HG03521 (cell line): ENCODE results near the gene KIAA1217.

ENCODE experiments used
- ATAC-seq: cut with Tn5 transposase; IDR thresholded peaks from one replicate; pipeline ENCODE4 v1.9.1; 2021; ENCODE audit warnings: mild to moderate bottlenecking, moderate library complexity; ENCODE audit not compliant: unreplicated experiment

The KIAA1217 gene

DNA sequence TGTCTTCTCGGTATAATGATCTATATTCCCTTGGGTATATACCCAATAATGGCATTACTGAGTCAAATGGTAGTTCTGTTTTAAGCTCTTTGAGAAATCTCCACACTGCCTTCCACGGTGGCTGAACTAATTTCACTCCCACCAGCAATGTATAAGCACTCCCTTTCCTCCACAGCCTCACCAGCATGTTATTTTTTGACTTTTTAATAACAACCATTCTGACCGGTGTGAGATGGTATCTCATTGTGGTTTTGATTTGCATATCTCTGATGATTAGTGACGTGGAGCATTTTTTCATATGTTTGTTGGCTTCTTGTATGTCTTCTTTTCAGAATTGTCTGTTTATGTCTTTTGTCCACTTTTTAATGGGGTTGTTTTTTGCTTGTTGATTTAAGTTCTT lies 33.6 kb downstream of the KIAA1217 start:
- ATAC-seq, result no peak

DNA sequence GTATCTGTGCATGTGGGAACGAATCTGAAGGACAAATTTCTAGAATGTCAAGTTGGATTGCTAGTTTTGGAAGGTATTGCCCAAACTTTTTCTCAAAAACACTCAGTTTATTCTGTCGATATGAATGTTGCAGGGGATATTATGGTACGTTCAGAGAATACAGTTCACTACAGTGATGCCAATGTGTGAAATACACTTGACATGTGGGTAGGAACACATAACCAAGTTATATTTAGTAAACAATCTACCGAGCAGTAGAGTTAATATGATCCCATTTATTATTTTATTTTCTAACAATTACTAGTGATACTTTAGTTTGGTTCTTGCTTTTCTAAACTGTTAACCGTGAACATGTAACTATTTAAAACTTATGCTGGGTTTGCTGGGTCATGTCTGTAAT lies 37.4 kb downstream of the KIAA1217 start:
- no peak for ATAC-seq

DNA sequence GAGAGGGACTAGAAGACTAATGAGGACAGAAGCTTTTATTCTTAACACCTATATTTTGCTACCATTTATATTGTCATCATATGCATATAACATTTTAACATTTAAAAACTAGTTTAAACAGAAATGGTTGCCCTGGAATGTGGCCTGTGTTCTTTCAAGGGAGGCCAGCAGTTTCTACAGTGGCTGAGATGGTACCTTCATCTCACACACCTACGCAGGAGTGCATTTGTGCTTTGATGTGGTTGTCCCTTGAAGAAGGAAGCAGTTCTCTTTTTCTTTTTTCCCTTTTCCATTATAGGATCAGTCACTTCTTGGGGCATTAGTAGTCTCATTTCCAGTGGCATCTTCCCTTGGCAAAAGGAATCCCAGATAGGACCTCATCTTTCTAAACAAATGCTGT lies 38.9 kb downstream of the KIAA1217 start:
- ATAC-seq, result no peak

DNA sequence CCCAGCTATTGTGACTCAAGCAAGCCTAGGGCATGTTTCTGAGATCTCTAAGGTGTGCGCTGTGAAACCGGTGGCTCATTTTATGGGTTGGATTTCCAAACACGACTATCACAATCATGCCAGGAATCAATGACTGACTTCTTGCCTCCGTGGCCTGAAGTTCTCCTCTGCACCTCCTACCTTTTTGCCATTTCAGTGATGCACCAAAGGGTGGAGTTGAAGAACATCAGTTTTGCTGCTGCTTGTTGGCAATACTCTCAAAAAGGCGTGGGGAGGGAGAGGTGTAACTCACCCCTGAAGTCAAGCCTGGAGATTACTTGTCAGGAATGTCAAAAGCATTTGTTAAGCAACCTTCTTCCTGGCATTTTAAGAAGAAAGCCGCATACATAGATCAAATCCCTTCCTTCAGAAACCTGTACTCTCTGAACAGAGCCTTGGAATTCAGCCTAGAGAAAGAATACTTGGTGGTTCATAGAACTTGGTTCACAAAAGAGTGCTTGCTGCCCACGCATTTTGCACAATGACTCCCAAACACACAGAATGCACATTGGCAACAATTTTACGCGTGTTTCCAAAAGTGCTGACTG lies 41.0 kb downstream of the KIAA1217 start:
- ATAC-seq, result no peak

DNA sequence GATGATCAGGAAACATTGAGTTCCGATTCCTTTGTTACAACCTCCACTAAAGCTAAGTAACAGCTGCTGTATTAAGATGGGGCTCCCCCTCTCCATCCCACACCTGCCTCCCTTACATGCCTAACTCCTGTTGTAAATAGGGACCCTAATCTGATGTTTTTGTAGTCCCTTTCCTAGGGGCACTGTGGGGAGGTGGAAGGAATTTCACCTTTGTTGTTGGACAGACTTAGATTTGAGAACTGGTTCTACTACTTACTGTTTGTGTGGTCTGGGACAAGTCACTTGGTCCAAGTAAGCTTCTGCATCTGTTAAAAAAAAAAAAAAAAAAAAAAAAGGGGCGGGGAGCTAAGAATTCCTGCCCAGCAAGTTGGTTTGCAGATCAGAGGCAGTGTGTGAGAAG lies 42.6 kb downstream of the KIAA1217 start:
- no peak for ATAC-seq

DNA sequence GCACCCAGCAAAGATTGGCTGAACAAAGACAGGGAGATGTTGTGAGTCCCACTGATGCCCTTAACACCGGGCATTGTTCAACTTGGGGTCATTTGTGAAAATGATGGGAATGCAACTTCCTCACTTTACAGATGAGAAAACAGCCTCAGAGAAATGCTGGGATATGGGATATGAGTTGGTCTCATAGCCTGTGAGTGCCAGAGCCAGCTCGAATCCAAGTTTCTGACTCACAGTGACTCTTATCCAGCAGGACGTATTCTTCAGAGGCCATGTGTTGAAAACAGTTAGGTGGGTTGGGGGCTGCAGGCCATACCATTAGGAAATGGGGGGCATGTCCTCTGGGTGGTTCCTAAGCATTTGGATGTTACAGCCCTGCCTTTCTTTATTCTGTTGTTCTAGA lies 45.2 kb downstream of the KIAA1217 start:
- ATAC-seq, result no peak

DNA sequence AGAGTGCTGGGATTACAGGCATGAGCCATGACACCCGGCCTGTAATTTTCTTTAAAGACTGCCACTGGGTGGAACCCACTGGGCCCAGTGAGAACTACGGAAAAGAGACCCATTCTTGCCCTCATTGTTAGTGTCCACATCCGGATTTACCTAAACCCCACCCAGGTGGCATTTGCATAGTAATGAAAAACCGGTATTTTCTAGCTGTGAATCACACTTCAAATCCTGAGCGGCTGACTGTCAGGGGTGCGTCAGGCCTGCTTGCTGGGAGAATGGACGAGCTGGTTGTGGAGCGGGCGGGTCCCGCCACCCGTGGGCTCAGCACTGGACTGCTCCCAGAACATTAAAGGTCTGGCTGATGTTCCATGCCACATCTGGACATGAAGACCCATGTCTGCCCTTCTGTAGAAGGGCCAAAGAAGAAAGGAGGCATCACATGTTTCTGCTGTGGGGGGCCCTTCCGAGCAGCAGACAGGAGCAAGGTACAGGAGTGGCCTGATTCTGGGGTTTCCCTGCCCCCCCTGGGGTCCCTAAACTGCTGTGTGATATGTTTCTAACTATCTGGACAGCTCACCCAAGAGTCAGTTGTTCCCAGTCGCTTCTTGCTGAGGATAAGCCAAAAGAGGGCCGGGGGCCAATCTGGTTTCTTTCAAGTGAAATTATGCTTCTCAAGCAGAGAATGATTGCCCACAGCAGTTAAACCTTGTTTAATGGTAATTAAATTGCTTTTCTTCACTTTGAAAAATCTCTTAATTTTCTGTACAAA lies 46.4 kb downstream of the KIAA1217 start:
- no peak for ATAC-seq

DNA sequence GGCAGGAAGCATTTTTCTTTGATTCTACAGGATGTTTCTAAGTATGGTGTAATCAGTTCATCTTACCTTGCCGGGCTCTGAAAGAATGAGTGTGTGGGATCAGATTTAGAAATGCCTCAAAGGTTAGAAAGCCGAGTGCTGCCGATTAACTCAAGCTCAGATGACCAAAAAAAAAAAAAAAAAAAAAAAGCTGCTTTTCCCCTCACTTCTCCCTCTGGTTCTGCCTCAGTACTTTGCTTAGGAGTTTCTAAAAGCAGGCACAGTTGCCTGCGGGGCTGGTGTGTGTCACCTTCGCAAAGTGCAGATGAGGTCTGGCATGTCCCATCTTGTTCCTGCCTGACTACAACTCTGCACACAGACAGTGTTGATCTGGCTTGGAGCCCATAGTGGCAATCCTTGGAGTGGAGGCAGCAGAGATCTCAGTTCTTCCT lies 47.0 kb downstream of the KIAA1217 start:
- ATAC-seq, result no peak

DNA sequence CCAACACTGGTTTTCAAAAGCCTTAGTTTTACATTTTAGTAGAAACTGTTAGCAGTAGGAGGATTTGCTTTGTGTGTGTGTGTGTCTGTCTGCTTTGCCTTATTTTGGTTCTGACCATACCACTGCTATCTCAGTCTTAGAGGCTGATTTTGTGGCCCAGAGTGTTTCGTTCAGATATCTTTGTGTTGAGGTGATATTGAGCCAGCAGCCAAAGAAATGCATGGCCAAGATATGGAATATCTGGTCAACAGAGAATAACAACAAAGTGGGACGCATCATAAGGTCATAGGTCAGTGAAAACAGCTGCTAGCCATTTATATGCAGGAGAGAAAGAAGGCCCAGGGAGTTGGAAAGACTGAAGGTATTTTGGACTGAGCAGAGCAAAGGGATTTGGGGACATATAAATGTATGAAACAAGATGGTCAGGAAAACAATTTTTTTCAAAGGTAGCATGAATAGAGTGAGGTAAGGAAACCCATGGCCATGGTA lies 47.7 kb downstream of the KIAA1217 start:
- ATAC-seq, result no peak

DNA sequence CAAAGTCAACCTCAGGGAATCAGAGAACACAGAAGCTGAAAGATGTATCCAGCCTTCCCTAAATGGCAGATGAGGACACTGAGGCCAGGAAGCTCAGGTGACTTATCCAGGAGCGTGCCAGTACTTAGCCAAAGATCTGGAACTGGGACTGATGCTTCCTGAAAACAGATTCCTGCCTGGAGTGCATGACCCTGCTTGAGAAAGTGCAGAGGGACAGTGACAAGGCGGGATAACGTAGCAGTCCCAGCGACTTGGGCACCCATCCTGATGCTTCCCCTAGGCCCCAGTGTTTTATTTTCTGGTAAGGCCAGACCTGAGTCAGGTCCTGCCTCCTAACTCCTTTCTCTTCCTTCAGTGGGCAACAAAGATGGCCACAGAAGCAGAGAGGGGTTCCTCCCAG lies 48.6 kb downstream of the KIAA1217 start:
- no peak for ATAC-seq

DNA sequence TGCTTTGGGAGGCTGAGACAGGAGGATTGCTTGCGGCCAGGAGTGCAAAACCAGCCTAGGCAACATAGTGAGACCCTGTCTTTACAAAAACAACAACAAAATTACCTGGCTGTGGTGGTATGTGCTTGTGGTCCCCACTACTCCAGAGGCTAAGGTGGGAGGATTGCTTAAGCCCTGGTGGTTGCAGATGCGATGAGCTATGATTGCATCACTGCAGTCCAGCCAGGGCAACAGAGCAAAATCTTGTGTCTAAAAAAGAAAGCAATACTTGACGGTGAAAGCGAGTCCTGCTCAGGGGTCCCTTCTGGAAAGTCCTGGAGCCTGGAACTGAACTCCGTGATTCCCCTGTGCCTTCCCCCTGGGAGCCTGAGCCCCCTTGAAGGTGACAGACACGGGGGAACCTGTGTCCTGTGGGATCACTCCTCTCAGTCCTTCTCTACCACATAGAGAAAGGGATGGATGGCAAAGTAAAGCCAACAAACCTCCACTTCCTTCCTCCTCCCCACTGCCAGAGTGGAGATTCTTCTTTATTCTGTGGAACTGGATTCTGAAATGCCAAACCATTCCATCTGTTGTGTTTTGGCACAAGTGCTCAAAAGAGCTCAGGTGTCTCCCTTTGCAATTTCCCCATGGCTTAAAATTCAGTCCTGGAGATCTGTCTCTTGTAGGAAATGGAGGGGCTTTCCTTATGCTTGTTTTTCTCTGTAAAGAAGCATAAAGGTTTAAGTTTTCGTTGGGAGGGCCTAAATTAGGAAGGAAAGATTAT lies 50.6 kb downstream of the KIAA1217 start:
- ATAC-seq, result no peak

DNA sequence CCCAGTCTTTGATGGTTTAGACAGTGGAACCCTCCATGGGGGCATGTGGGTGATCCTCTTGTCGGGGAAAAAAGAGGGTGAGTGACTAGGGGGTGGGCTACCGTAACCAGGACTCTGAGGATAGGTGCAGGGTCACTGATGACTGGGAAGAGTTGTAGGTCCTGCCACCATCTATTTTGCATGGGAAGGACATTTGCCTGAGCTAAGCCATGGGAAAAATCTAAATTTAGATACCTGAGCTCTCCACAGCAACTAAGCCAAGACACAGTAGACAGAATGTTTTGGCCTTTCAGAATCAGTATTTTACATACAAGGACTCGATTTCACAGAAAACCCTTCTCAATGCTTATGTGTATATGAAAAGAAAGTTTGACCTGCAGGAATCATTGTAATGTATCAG lies 52.7 kb downstream of the KIAA1217 start:
- ATAC-seq, result no peak

DNA sequence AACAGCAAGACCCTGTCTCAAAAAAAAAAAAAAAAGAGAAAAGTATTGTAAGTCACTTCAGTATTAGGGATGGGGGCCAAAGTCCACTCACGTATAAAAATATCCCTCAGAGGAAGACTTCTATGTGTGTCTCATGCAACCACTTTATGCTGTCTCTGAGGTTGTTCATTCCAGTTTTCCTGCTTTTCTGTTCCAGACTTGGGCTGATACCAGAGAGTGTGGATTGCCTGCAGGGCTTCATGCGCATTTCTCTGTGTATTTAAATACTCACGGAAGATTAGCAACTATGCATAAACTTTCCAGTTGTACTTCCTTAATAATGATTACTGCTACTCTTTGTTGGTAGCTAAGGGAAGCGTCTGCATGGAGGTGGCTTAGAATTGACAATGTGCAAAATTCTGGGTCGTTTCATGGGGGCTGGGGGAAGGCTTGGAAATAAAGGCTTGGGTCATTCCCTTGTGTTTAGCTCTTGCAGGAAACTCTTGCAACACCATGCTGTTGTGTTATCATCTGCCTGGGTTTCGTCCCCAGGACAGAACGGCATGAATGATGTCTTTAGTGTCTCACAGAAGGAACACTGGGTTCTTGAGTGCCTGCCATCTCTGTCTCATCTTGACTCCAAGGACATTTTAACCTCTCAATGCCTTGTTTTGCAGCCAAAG lies 54.1 kb downstream of the KIAA1217 start:
- no peak for ATAC-seq

DNA sequence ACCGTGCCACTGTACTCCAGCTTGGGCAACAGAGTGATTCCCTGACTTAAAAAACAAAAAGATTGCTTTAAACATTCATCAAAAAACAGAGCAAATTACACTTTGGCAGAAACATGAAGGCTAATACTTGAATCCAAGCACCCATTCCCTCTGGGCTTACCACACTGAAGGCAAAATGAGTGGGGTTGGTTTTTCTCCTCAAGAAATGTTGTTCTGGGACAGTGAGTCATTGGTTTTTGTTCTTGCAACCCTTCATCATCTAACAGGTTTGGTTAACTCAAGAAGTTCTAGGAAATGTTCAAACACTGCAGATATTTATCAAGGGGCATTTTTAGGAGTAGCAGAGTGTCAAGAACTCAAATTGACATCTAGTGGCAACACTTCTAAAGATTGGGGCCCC lies 60.5 kb downstream of the KIAA1217 start:
- no peak for ATAC-seq

DNA sequence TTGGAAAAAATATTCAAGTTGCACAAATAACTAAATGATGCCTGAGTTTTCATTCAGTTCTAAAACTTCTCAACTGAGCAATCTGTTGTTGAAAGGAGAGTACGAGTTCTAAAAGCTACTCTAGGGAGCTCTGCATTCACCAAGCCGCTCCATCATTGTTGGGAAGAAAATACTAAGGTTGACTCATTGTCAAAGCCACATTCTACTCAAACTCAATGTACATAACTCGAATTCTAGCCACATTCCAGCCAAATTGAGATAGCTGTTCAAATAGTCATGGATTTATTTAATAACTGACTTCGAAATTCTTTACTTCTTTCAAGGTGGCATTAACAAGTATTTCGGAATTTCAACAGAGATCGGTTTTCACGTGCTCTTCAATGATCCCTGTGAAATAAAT lies 63.4 kb downstream of the KIAA1217 start:
- ATAC-seq, result no peak

DNA sequence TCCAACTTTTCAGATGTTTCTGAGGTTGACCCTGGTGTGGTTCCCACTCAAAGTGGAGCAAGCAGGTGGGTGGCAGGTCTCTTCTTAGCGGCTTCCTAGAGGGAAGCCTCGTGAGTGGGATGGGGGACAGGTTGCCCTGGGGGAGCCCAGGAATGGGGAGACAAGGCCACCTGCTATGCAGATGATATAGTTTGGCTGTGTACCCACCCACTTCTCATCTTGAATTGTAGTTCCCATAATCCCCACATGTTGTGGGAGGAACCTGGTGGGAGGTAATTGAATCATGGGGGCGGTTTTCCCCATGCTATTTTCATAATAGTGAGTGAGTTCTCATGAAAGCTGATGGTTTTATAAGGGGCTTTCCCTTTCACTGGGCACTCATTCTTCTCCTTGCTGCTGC lies 68.3 kb downstream of the KIAA1217 start:
- ATAC-seq, result no peak

DNA sequence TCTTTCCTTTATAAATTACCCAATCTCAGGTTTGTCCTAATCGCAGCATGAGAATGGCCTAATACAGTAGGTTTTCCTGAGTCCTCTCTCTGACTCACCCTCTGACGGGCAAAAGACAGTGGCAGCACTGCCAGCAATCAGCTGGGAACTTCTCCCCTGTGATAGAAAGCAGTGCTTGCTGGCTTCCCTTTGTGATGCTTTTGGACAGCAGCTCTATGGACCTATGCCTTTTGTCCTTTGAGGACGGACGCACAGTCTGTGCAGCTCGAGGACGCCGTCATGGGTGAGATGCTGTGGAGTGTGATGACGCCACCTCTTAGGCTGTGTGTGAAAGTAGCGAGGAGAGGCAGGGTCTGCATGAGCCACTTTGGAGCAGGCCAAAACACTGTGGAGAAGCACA lies 68.8 kb downstream of the KIAA1217 start:
- ATAC-seq, result no peak

DNA sequence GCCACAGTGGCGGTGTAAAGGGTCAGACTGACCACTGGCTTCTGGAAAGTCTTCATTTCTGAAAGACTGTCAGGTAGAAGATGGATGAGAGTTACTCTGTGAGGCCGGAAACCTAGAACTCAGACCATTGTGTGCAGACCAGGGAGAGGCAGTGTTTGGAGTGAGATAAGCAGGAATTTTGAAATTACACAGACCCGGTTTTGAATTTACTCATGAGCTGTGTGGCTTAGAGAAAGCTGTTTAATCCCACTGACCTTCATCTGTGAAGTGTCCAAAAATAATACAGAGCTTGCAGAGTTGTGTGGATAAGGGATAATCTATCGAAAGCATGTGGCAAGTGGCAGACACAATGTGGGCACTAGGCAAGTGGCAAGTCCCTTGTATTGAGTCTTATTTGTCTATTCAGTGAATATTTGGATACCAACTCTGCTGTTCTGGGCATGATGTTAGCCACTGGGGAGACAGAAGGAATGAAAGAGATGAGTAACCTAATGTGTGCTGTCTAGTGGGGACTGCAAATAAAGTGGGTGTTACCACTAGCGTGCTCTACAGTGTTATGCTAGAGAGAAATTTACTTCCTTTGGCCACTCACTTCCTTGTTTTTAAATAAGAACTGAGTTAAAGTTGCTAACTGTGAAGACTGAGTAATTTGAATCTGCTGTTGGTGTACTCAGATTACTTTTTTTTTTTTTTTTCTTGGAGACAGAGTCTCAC lies 69.4 kb downstream of the KIAA1217 start:
- no peak for ATAC-seq

DNA sequence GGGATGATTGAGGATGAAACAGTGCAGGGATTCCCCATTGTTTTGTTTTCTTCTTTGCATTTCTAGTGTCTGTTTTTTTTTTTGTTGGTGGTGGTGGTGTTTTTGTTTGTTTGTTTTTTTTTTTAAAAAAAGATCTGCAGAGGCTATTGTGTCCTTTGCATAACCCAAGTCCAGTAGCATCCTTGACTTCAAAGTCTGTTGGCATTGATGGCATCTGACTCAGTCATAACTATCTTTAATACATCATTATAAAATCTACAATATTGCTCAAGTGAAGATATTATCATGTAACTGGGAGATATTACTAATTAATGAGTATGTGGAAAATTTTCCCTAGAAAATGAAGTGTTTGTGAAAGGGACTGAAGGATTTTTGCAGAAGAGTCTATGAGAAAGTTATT lies 70.2 kb downstream of the KIAA1217 start:
- no peak for ATAC-seq

DNA sequence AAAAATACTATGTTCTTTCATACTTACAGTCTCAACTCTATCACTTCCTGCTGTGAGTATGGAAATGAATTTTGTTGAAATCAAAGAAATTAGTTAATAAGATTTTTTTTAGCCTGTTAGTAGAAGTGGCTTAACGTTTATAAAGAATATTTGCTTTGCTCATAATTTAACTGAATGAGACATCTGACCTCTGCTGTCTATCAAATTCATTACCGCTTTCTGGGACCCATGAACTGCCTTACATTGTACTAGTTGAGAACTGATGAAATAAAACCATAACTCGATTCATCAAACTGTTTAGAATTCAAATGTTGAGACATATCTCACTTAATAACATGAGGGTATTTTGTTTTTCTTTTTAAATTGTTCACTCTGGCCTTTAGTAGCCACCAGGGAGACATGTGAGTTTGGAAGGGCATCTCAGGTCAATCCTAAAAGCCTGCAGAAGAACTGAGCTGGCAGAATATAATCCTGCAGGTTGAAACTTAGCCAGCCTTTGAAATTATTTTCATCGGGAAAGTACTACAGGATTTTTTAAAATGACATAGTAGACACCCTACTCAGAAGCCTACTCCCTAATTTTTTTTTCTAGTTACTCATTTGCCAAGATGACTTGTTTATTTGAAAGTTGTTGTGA lies 78.7 kb downstream of the KIAA1217 start:
- ATAC-seq, result no peak
